ENCODE measurements around the gene SYNGAP1.
"Not testable (repeated sequence)": the region's sequence is repeated elsewhere in the genome, so short reads cannot be mapped to it uniquely, and the experiment has no call there.

- TF ChIP-seq YY1 (IDR thresholded peaks at IDR 0.05; ENCODE audit: insufficient read depth, insufficient read length); ZNF274 (IDR thresholded peaks at IDR 0.05; ENCODE audit: low read depth, low read length): not testable (repeated sequence)
These were observed 20.0 kb upstream of the SYNGAP1 start for GRCh38 chr6:33399881-33400280.

All from NT2/D1 (cell line).